NB4 (cell line): ENCODE measurements around the gene TRIOBP.
"Not testable (repeated sequence)": the region's sequence is repeated elsewhere in the genome, so short reads cannot be mapped to it uniquely, and the experiment has no call there.

Source experiments
- DNase-seq: peaks from one replicate; pipeline ENCODE4 v3.0.0; 2010; ENCODE audit warnings: low read depth
- H3K4me3 ChIP-seq: one replicate; pipeline ENCODE4 v1.5.1; 2011; ENCODE audit warnings: mild to moderate bottlenecking, low read depth, low read length, moderate library complexity
- CTCF ChIP-seq: IDR thresholded peaks from one replicate; pipeline ENCODE4 v1.5.1; 2012; ENCODE audit warnings: low read depth, low read length
- MAX ChIP-seq: IDR thresholded peaks from 2 replicates; pipeline ENCODE4 v1.6.1; 2011; ENCODE audit warnings: low read depth, low read length
- MYC ChIP-seq: IDR thresholded peaks from 2 replicates; pipeline ENCODE4 v1.6.1; 2011; ENCODE audit warnings: low read depth, low read length
- POLR2A ChIP-seq: IDR thresholded peaks from 2 replicates; pipeline ENCODE4 v1.6.1; 2011; ENCODE audit warnings: mild to moderate bottlenecking; ENCODE audit not compliant: insufficient read length; ENCODE audit errors: extremely low read depth

Gene TRIOBP

GRCh38 chr22:37654563-37655251, 42.1 kb upstream of the TRIOBP start:
- TF ChIP-seq MAX, result no peak
- TF ChIP-seq CTCF, result no peak
- TF ChIP-seq POLR2A, result no peak
- no peak for TF ChIP-seq MYC
- no peak for DNase-seq
- no peak overlapping the region for H3K4me3 ChIP-seq

- H3K4me3 ChIP-seq, result no peak overlapping the region
- TF ChIP-seq MAX (no peak), POLR2A (no peak), CTCF (no peak), MYC (no peak)
- no peak for DNase-seq
Measured at GRCh38 chr22:37655252-37655563, 41.6 kb upstream of the TRIOBP start.

GRCh38 chr22:37656583-37656982, 40.3 kb upstream of the TRIOBP start:
- not testable (repeated sequence) for H3K4me3 ChIP-seq, DNase-seq

- H3K4me3 ChIP-seq, result peak overlapping the region; percentile 83
- TF ChIP-seq CTCF (no peak), MAX (no peak), POLR2A (peak; percentile 32), MYC (no peak)
- peak; percentile 57 for DNase-seq
Measured at GRCh38 chr22:37657590-37658132, 39.2 kb upstream of the TRIOBP start.

GRCh38 chr22:37658133-37659065, 38.4 kb upstream of the TRIOBP start, which contains the start of gene PDXP:
PDXP (plus strand) TSS chr22:37658723; CDS start chr22:37658783, 60 bp downstream.
- peak within 1 kb of the TSS; percentile 83 for H3K4me3 ChIP-seq
- TF ChIP-seq MAX (peak; percentile 58), MYC (peak; percentile 8; the same call in 1 of the 2 replicates), POLR2A (peak; percentile 63), CTCF (no peak)
- peak; percentile 100 for DNase-seq
